Ramos (cell line): ENCODE measurements around the gene REM2.
"Not testable (repeated sequence)": the region's sequence is repeated elsewhere in the genome, so short reads cannot be mapped to it uniquely, and the experiment has no call there.

Experiments
- in situ Hi-C: fragments of 300-500 bp; cut with MboI; formaldehyde crosslinking; loops from one replicate; pipeline ENCODE4 v1.14.3; 2022; ENCODE audit warnings: low sequenced_read_pairs; ENCODE audit not compliant: unreplicated experiment

Gene REM2

DNA sequence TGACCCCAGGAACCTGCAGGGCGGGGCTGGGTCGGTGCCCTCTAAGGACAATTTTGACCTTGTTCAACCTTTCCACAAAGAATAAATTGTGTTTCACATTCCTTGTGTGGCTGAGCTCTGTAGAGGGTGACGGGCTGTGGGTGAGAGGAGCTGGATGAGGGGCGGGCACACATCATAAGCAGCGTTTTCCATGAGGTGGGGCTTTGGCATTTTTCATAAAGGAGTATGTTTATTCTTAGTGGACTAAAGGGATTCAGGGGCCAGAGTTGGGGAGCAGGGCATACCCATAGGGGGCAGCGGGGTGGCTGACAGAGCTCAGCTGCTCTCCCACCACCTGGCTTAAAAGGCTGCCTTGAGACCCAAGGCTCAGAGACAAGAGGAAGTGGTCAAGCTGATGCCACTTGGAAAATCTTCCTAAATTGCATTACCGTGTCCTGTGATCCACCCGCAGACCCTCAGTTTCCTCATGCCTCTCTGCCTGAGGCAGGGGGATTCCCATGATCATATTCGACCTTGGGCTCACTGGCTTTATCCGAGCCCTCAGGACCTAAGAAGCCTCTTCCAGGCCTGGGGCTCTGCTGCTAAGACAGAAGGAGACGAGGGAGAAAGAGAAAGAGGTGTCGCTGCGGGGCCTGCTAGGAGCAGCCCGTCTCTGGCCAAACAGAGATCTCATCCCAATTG is 35.2 kb upstream of the REM2 start:
- in situ Hi-C loops, result loop anchor here (5.0 to 10.0 kb wide), 3 partner anchors 66 to 463 kb away; no protein-coding TSS in a partner anchor

DNA sequence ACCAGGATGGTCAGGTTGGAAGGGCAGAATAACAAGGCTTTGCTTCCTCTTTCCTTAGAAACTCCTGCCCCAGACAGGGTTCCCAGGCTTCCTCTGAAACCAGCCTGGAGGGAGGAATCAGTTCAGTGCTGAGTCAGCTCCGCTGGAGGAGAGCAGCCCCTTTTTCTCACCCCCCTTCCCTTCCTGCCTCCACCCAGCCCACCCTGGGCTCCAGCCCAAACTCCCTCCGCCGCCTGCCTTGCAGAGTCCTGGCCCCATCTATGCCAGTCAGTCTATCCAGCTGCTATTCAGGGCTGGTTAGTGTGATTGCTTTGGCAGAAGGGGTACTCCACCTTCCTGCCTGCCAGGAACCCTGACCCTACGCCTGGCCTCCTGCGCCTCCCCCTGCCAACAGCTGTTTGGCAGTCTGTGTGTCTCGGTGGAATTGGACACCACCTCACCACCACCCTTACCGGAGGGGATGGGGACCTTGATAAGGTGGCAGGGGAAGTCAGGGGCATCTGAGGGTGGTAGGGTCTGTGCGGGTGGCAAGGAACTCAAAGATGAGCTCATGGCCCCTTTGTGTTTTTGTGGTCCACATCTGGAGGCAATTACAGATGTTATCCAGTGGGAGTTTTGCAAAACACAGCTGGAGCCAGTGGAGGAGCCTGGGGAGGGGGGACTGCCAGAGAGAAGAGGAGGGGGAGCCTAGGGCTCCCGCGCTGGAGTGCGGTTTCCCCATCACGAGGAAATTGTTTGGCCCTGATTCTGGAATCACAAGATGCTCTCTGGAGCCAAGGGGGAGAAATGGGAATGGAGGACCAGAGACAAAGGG is 34.5 kb upstream of the REM2 start:
- in situ Hi-C loops, result loop anchor here (5.0 to 10.0 kb wide), 3 partner anchors 66 to 464 kb away; no protein-coding TSS in a partner anchor

DNA sequence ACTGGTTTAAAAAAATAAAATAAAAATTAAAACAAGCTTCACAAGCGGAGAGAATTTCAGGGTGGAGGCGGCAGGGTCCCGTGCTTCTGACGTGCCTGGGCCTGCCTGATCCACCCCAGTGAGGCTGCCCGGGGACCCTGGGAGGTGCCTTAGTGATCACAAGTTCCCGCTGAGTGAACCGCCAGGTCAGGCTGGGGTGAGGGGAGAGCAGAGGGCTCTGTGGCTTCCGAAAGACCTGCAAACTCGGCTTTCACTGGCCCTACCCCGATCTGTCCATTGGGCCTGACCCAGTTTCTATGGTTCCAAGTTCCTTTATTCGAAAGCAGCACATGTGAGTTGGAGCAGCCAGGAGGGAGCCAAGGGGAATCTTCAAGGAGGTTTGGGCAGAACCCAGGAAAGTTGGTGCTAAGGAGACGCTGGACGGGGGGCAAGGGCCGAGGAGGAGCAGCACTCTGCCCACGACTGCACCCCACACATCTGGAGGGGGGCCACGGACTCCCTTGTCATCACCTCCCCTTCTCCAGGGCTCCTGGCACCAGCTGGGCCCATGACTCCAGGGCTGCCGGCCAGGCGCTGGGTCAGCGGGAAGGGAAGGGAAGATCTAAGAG is 33.7 kb upstream of the REM2 start:
- in situ Hi-C loops, result loop anchor here (5.0 to 10.0 kb wide), 3 partner anchors 67 to 465 kb away; no protein-coding TSS in a partner anchor

DNA sequence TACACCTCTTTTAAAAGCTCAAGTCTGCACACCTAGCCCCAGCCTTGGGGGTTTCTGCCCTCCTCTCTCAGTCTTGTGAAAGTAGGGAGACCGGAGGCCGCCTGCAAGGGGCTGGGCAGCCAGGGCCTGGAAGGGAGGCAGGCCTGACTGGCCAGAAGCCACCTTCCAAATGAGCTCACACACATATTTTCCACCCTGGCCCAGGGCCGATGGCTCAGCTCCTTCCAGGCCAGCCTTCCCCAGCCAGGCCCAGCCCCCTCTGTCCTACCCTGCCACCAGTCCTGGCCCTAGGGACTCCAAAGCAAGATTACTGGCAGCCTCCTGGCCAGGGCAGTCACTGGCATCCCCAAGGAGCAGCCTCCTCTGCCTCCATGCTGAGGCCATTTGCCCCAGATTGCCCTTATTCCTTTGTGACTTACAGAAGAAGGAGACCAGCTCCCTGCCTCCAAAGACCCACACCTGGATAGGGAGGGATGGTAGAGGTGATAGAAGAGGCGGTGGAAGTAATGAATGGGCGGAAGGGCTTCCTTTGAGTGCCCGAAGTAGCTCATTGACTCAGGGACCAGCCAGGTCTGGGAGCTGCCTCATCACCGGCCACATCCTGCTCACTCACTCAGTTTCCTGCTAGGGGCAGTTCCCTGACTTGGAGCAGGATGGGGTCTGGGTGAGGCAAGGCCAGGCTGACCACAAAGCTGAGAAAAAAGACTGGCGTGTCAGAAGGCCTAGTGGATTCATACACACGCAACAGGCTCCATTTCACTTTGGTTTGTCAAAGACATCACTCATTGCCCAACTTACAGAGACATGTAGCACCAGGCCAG is 31.9 kb upstream of the REM2 start:
- in situ Hi-C loops, result no loop called here

- in situ Hi-C loops, result not testable (repeated sequence)
Observed at GRCh38 chr14:22852178-22852577, 30.8 kb upstream of the REM2 start.

DNA sequence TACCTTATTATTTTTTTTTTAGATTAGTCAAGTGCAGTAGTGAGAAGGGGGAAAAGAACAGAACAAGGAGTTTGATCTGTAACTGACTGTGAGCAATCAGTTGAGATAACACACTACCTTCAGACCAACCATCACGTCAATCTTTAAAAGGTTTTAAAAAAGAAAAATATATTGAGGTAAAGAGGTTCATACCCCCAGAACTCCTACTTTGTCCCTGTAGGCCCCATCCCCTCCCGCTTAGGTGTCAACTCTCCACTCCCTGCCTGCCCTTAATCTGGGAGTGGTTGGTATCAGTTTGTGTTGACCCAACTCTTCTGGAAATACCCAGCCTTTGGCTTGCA is 30.5 kb upstream of the REM2 start:
- in situ Hi-C loops, result no loop called here

DNA sequence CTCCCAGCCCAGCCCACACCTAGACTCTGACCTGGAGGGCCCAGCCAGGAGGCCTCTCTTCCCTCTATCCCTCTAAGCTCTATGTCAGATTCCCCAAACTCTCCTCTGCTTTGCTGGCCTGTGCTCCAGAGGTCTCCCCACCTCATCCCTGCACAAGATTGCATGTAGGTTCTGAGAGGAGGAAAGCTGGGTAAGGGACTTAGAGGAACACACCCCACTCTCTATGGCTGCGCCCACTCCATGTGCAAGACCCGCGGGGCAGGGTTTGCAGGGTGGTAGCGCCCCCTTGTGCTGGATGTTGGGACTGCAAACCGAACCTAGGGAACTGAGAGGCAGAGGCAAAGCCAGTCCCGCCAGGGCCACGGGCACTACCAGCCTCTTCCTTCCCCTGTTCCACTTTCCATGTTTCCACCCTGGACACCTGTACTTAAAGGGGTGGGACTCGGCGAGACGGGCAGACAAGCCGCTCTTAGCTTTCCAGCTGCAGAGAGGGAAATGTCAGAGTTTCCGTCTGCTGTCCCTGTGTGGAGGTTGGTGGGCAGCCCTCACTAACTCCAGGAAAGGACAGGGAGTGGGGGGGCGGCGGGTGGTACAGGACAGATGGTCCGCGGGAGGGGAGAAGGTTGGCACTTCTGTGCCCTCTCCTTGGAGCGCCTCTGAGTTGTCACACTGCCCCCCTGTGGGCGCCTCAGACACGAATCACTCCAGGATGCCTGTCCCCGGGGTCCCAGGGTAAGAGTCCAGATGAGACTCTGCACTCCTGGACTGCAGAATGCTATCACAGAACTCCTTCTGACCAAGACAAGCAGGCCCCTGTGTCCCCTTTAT is 29.9 kb upstream of the REM2 start:
- in situ Hi-C loops, result no loop called here

DNA sequence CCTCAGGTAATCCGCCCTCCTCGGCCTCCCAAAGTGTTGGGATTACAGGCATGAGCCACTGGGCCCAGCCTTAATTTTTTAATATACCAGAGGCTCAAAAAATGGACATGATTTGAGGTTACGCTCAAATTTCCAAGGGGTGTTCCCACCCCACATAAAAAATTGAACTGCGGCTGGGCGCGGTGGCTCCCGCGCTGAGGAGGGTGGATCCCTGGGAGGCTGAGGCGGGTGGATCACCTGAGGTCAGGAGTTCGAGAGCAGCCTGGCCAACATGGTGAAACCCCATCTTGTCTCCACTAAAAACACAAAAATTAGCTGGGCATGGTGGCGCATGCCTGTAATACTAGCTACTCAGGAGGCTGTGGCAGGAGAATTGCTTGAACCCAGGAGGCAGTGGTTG is 28.7 kb upstream of the REM2 start:
- in situ Hi-C loops, result not testable (repeated sequence)

- in situ Hi-C loops, result loop anchor here (5.0 kb wide), 1 partner anchor 278 kb away; no protein-coding TSS in a partner anchor
Observed at GRCh38 chr14:22854963-22855724, 27.9 kb upstream of the REM2 start.

DNA sequence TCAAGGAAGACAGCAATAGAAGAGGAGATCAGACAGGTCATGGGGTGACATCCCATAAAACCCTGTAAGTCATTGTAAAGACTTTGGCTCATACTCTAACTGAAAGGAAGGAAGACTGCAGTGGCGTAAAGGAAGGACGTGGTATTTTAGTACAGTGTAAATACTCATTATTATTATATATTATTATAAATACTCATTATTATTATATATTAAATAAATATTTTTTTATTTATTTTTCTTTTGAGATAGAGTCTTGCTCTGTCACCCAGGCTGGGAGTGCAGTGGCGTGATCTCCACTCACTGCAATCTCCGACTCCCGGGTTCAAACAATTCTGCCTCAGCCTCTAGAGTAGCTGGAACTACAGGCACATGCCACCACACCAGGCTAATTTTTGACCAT is 26.6 kb upstream of the REM2 start:
- in situ Hi-C loops, result loop anchor here (5.0 kb wide), 1 partner anchor 279 kb away; no protein-coding TSS in a partner anchor

DNA sequence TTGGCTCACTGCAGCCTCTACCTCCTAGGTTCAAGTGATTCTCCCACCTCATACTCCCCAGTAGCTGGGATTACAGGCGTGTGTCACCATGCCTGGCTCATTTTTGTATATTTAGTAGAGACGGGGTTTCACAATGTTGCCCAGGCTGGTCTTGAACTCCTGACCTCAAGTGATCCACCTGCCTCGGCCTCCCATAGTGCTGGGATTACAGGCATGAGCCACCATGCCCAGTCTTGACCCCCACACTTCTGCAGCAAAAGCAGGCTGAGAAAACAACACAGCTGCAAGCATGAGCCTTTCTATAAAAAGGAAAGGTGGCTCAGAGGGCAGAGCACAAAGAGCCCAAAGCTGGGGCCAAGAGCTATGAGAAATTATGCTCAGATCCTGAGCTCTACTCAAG is 22.6 kb upstream of the REM2 start:
- in situ Hi-C loops, result not testable (repeated sequence)

GRCh38 chr14:22861651-22862050 is 21.4 kb upstream of the REM2 start:
- in situ Hi-C loops, result no loop called here

DNA sequence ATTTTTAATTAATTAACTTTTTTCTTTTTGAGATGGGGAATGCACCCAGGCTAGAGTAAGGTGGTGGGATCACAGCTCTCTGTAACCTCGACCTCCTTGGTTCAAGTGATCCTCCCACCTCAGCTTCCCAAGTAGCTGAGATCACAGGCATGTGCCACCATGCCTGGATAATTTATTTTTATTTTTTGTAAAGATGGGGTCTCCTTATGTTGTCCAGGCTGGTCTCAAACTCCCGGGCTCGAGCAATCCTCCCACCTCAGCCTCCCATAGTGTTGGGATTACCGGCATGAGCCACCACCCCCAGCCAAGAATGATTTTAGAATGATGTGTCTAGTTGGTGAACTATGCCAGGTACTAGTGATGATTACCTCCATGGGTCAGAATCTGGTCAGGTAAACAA is 18.0 kb upstream of the REM2 start:
- in situ Hi-C loops, result no loop called here

DNA sequence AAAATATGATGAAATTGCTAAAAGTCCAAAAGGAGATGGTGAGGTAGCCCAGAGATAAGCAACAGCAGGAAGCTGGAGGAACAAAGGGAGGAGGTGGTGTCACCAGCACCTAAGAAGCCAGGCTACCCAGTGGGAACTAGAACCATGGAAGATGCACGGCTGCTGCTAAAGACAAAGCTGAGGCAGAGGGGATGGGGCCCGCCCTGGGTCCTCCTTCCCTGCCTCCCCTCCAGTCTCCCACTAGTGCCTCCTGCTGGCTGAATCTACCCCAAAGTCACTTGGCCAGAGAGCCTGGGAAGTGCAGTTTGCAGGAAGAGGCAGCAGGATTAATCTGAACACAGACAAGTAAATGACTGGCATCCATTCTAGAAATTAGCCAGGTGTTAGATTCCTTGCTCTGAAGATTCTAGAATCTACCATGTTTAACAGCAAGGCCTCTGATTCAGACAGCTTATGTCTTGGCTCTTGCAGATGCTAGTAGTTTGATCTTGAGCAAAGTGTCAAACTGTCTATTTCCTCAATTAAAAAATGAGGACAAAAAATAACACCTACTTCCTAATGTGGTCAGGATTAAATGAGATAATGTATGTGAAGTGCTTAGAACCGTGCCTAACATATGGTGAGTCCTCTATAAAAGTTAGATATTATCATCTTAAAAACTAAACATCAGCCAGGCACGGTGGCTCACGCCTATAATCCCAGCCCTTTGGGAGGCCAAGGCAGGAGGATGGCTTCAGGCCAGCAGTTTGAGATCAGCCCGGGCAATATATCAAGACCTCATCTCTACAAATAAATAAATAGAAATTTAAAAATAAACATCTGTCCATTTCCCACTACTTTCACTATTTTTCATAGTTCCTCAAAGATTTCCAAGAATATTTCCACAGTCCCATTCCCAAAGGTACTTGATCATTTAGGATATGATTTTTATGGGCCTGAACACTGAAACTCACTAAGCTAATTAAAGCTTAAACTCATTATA is 17.3 kb upstream of the REM2 start:
- in situ Hi-C loops, result no loop called here

DNA sequence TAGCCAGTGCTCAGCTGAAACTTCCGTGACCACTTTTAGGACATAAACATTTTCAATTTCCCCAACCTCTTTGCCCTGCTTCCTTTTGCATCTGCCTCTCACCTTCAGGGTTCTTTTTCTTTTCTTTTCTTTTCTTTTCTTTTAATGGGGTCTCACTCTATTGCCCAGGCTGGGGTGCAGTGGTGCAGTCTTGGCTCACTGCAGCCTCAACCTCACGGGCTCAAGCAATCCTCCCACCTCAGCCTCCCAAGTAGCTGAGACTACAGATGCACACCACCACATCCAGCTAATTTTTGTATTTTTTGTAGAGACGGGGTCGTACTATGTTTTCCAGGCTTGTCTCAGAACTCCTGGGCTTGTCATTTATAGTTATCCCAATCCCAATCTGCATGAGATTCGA is 16.1 kb upstream of the REM2 start:
- in situ Hi-C loops, result no loop called here

- in situ Hi-C loops, result no loop called here
Observed at GRCh38 chr14:22870811-22871223, 12.2 kb upstream of the REM2 start.

DNA sequence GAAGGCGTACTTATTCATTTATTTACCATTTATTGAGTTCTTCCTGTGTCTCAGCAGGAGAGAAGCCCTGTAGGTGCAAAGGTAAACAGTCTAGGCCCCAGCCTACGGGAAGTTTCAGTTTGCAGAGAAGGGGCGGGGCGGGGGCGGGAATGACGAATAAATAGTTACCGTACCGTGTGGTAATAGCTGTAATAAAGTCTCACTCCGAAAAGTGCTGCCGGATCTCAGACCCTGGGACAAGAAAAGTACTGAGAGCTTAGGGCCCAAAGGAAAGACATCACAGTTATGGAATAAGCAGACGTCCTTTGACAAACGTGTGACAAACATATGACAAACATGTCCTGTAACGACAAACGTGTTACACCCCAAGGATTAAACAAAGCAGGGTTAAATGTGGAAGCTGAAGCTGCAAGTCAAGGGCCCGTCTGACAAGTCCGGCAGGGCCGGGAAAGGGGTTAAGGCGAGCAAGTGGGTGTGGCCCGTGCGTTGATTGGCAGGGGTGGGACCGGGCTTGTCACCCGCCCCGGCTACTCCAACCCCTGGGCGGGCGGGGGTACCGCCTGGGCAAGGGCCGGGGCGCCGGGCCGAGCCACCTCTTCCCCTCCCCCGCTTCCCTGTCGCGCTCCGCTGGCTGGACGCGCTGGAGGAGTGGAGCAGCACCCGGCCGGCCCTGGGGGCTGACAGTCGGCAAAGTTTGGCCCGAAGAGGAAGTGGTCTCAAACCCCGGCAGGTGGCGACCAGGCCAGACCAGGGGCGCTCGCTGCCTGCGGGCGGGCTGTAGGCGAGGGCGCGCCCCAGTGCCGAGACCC is 11.6 kb upstream of the REM2 start, which contains the start of gene LRP10:
LRP10 (plus strand) TSS at position 517 of the 809 bp plus-strand sequence. CDS start 564 bp downstream, outside the sequence.
- in situ Hi-C loops, result no loop called here
